ENCODE results near the gene ADAP2. TPM values are rescaled to one million over a fixed set of nuclear protein-coding genes. Genes with fewer than 3 reads are reported as not detected.
"Not testable (repeated sequence)": the region's sequence is repeated elsewhere in the genome, so short reads cannot be mapped to it uniquely, and the experiment has no call there.

ADAP2 gene
- total and polyA plus RNA-seq, 12 donors = 4.1 to 84.7 (median 32.8) TPM

DNA sequence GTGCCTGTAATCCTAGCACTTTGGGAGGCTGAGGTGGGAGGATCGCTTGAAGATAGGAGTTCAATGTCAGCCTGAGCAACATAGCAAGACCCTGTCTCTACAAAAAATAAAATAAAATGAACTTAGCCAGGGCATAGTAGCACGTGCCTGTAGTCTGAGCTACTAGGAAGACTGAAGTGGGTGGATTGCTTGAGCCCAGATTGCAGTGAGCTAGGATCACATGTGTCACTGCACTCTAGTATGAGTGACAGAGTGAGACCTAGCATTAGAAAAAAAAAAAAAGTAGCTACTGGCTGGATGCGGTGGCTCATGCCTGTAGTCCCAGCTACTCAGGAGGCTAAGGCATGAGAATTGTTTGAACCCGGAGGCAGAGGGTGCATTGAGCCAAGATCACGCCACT lies 6.0 kb downstream of the ADAP2 start:
- DNase-seq = no peak
- Histone ChIP-seq H3K4me1 (replicated peaks in 1 of 2) (peaks cover 0 to 2% of the 10 kb centered on the region in 2 donors), H3K36me3 (replicated peaks in 1 of 2) (no peaks in the 10 kb centered on the region), H3K27ac (no peak overlapping the region), H3K4me3 (no peak overlapping the region), H3K9me3 (replicated peaks in 1 of 3) (no peaks in the 10 kb centered on the region), H3K27me3 (peaks cover 5% of the 10 kb centered on the region)
- TF ChIP-seq, protein P1, sequence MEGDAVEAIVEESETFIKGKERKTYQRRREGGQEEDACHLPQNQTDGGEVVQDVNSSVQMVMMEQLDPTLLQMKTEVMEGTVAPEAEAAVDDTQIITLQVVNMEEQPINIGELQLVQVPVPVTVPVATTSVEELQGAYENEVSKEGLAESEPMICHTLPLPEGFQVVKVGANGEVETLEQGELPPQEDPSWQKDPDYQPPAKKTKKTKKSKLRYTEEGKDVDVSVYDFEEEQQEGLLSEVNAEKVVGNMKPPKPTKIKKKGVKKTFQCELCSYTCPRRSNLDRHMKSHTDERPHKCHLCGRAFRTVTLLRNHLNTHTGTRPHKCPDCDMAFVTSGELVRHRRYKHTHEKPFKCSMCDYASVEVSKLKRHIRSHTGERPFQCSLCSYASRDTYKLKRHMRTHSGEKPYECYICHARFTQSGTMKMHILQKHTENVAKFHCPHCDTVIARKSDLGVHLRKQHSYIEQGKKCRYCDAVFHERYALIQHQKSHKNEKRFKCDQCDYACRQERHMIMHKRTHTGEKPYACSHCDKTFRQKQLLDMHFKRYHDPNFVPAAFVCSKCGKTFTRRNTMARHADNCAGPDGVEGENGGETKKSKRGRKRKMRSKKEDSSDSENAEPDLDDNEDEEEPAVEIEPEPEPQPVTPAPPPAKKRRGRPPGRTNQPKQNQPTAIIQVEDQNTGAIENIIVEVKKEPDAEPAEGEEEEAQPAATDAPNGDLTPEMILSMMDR (IDR thresholded peaks at IDR 0.05) = no peak
- TF ChIP-seq POLR2A (IDR thresholded peaks at IDR 0.05) = no peak
- intact Hi-C loops (cut with DNase I) = no loop called here
- WGBS, 4 donors = 77 to 90% (median 87%) methylated on average over 5 of the region's 5 CpGs

DNA sequence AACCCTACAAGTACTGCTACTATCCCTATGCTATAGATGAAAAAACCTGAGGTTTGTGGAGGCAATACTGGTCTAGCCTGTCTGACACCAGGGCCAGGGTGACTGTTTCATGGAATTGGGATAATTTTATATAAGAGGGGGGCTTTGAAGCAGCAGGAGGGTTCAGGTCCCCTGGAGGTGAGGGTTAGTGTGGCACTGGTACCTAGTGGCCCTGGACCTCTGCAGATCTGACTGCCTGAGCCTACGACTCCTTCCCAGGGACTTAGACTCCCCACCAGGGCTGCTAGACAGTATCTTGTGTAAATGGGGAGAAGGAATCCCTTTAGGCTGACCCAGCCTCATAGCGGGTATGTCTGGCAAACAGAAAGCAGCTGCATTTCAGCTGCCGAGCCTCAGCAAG lies 6.8 kb downstream of the ADAP2 start:
- Histone ChIP-seq H3K4me1 (replicated peaks in 1 of 2) (no peaks in the 10 kb centered on the region), H3K27me3 (peaks cover 4% of the 10 kb centered on the region), H3K36me3 (replicated peaks in 1 of 2) (no peaks in the 10 kb centered on the region), H3K9me3 (replicated peaks in 1 of 3) (no peaks in the 10 kb centered on the region), H3K27ac (no peak overlapping the region), H3K4me3 (no peak overlapping the region)
- no peak for TF ChIP-seq POLR2A (IDR thresholded peaks at IDR 0.05)
- TF ChIP-seq, protein P1 (IDR thresholded peaks at IDR 0.05) = no peak
- intact Hi-C loops (cut with DNase I) = no loop called here
- WGBS, 4 donors = 80 to 94% (median 90%) methylated on average over 3 of the region's 3 CpGs; no CpG with 5 or more reads in 1 of the 4 donors
- DNase-seq = no peak

DNA sequence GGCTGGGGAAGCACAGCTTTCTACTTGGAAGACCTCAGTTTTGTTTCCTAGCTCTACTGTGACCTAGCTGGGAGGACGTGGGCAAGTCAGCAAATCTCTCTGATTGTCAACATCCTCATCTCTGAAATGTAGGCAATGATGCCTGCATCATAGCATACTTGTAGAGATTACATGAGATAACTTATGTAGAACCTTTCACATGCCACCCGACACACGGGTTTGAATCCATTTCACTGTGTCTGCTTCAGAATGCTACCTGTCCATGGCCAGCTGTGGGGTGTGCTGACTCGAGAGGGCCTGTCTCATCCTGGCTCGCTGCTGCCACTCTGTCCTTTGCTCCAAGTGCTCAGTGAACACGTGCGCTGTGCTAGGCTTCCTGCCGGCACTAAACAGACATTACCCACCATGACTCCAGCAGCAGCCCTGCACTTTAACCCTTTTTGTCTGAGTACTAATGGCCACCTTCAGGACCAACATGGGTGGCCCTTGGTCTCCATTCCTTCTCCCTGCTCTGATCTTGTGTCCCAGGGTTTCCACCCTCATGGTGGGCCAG lies 7.4 kb downstream of the ADAP2 start:
- Histone ChIP-seq H3K9me3 (replicated peaks in 1 of 3) (no peaks in the 10 kb centered on the region), H3K27me3 (peaks cover 4% of the 10 kb centered on the region), H3K4me1 (replicated peaks in 1 of 2) (no peaks in the 10 kb centered on the region), H3K4me3 (no peak overlapping the region), H3K27ac (no peak overlapping the region), H3K36me3 (replicated peaks in 1 of 2) (no peaks in the 10 kb centered on the region)
- WGBS, 4 donors = 66 to 78% (median 71%) methylated on average over 8 of the region's 8 CpGs
- no peak for DNase-seq
- intact Hi-C loops (cut with DNase I) = no loop called here
- TF ChIP-seq POLR2A (IDR thresholded peaks at IDR 0.05) = no peak
- TF ChIP-seq, protein P1 (IDR thresholded peaks at IDR 0.05) = no peak

DNA sequence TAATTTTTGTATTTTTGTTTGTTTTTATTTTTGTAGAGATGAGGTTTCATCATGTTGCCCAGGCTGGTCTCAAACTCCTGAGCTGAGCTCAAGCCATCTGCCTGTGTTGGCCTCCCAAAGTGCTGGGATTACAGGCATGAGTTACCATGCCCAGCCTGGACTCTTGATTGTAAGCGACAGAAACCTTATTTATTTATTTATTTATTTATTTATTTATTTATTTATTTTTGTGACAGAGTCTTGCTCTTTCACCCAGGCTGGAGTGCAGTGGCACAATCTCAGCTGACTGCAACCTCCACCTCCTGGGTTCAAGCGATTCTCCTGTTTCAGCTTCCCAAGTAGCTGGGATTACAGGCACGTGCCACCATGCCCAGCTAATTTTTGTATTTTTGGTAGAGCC lies 8.1 kb downstream of the ADAP2 start:
- H3K36me3 ChIP-seq (replicated peaks in 1 of 2); H3K4me3 ChIP-seq; intact Hi-C loops (cut with DNase I); H3K27me3 ChIP-seq; H3K9me3 ChIP-seq (replicated peaks in 1 of 3); H3K4me1 ChIP-seq (replicated peaks in 1 of 2); DNase-seq; H3K27ac ChIP-seq: not testable (repeated sequence)
- 87 to 97% (median 89%) methylated on average over 3 of the region's 3 CpGs for WGBS, 4 donors

DNA sequence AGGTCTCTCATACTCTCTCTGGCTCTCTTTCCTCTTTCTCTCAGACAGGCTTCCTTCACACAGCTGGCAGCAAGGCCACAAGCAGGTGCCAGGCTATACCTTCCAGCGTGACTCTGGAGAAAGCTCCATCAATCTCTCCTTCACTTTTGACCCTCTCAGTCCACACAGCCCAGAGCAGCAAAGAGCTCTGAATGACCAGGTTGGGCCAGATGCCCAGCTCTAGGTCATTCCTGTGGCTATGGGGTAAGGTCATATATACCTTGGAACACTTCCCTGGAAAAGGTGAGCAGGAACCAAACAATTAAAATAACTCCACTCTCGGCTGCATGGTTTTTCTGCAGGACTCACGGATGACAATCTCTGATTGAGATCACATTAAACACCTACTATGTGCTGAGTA lies 8.8 kb downstream of the ADAP2 start:
- intact Hi-C loops (cut with DNase I) = no loop called here
- TF ChIP-seq, protein P1 (IDR thresholded peaks at IDR 0.05) = no peak
- no peak for TF ChIP-seq POLR2A (IDR thresholded peaks at IDR 0.05)
- Histone ChIP-seq H3K36me3 (replicated peaks in 1 of 2) (no peaks in the 10 kb centered on the region), H3K4me1 (replicated peaks in 1 of 2) (no peaks in the 10 kb centered on the region), H3K27ac (no peak overlapping the region), H3K4me3 (no peak overlapping the region), H3K9me3 (replicated peaks in 1 of 3) (no peaks in the 10 kb centered on the region), H3K27me3 (peaks cover 4% of the 10 kb centered on the region)
- WGBS, 4 donors = 82 to 91% (median 84%) methylated on average over 3 of the region's 3 CpGs
- no peak for DNase-seq

DNA sequence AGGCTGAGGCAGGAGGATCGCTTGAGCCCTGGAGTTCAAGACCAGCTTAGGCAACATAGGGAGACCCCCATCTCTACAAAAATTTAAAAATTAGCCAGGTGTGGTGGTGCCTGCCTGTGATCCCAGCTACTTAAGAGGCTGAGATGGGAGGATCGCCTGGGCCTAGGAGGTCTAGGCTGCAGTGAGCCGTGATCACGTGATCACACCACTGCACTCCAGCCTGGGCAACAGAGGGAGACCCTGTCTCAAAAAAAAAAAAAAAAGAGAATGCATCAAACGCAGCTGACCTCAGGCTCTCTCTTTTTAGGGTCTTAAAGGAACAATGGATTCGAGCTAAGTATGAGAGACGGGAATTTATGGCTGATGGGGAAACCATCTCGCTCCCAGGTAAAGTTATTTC lies 9.8 kb downstream of the ADAP2 start:
- intact Hi-C loops (cut with DNase I); DNase-seq; H3K4me3 ChIP-seq; H3K4me1 ChIP-seq (replicated peaks in 1 of 2); H3K27ac ChIP-seq; H3K36me3 ChIP-seq (replicated peaks in 1 of 2); H3K27me3 ChIP-seq; H3K9me3 ChIP-seq (replicated peaks in 1 of 3): not testable (repeated sequence)
- WGBS, 4 donors = 78 to 90% (median 86%) methylated on average over 7 to 8 of the region's 8 CpGs
